ENCODE results near the gene KIAA0753.

KIAA0753 gene

GRCh38 chr17:6547336-6547735, 93.2 kb downstream of the KIAA0753 start:
- no peak for DNase-seq (ENCODE audit: low spot score)

DNA sequence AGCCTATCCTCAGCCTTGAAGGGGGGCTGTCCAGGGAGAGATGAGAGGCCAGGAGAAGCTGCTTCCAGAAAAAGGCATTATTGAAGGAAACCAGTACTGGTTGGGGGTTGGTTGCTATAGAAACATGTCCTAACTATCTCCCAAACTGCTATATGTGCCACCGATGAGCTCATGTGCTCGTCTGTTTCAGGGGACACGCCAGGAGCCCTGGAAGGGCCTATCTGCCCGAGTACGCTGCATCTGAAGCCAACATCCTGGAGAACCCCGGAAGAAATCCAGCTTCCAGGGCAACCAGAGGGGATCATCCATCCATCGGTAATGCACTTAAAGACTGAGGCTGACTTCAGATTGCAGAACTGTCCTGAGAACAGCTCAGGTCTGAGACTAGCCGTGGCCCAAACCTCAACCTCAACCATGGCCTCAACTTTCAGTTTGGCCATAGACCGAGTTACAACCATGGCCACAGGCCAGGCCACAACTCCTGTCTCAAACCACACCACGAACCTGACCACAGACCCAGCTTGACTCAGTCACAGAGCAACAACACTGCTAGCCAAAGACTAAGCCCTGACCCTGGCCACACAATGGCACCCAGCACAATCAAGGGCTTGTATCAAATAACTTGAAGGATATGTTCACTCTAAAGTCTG, 94.3 kb downstream of the KIAA0753 start:
- DNase-seq (ENCODE audit: low spot score): no peak

GRCh38 chr17:6545291-6545690, 95.2 kb downstream of the KIAA0753 start:
- DNase-seq (ENCODE audit: low spot score): no peak

DNA sequence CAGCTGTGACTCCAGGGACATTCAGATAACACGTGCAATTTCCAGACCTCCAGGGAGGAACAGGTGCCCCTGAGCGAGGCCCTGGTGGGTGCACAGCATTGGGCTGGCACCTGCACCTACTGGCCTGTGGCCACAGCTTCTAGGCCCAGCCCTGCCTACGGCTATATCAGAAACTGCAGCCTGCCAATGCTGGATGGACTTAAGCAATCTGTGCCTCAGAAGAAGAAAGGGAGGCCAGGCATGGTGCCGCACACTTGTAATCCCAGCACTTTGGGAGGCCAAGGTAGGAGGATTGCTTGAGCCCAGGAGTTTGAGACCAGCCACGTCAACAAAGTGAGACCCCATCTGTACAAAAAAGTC, 96.5 kb downstream of the KIAA0753 start:
- no peak for DNase-seq (ENCODE audit: low spot score)

GRCh38 chr17:6543079-6544010, 97.2 kb downstream of the KIAA0753 start:
- no peak for DNase-seq (ENCODE audit: low spot score)

- DNase-seq (ENCODE audit: low spot score): no peak
These were observed 97.9 kb downstream of the KIAA0753 start for GRCh38 chr17:6542577-6542976.

- no peak for DNase-seq (ENCODE audit: low spot score)
These were observed 98.6 kb downstream of the KIAA0753 start for GRCh38 chr17:6541886-6542285.

- DNase-seq (ENCODE audit: low spot score): no peak
These were observed 100.6 kb downstream of the KIAA0753 start for GRCh38 chr17:6539871-6540270.

GRCh38 chr17:6536566-6537065, 103.9 kb downstream of the KIAA0753 start:
- no peak for DNase-seq (ENCODE audit: low spot score)

DNA sequence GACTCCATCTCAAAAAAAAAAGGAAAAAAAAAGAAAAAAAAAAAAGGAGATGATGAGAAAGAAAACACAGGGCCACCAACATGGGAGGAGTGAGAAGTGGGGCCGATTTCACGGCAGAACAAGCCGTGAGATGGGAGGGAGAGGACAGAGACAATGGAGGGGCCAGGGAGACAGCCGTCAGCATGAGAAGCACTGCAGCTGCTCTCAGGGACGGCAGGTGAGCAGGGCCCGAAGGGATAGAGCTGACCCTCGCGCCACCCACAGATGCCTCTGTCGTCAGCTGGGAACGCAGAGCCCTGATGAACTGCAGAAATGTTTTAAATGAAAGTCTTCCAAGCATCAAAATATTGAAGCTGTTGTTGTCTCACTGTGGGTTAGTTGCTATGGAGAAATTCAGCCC, 104.5 kb downstream of the KIAA0753 start:
- DNase-seq (ENCODE audit: low spot score): no peak

DNA sequence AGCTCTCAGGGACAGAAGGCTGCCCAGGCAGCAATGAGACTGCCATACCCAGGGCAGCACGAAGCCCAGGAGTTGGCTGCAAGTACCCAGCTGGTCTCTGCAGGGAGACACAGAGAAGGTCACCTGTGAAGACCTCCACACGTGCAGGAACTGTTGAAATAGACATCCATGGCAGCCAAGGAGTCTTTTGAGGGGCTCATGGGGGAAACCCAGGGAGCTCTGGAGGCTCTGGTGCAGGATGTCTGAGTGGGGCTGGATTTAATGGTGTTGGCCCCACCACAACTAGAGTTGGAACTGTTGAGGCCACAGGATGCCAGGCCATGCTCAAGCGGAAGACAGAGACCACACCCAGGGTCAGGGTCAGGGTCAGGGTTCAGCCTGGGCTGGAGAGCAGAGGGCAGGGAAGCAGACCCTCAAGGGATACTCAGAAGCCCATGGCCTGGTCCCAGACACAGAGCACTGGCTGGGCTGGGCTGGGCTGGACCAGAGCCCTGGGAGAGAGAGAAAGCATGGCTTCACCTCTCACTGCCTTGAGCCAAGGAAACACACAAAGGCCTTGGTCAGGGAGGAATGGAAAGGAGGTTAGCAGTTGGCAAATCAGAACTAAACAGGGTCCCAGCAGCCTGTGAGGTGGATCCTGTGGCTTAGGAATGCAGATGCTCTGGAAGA, 105.5 kb downstream of the KIAA0753 start:
- no peak for DNase-seq (ENCODE audit: low spot score)

DNA sequence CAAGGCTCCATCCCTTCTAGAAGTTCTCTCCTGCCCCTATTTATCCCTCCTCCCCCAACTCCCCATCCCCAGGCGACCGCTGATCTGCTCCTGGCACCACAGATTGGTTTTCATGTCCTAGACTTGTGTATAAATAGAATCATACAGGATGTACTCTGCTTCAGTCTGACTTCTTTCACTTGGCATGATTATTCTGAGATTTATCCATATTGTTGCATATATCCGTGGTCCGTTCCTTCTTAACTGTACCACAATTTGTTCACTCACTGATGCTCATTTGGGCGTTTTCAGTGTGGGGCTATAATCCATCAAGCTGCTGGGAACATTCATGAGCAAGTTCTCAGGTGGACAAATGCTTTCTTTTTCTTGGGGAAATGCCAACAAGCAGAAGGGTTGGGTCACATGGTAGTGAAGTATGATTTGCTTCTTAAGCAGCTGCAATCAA, 108.0 kb downstream of the KIAA0753 start:
- DNase-seq (ENCODE audit: low spot score): no peak

DNA sequence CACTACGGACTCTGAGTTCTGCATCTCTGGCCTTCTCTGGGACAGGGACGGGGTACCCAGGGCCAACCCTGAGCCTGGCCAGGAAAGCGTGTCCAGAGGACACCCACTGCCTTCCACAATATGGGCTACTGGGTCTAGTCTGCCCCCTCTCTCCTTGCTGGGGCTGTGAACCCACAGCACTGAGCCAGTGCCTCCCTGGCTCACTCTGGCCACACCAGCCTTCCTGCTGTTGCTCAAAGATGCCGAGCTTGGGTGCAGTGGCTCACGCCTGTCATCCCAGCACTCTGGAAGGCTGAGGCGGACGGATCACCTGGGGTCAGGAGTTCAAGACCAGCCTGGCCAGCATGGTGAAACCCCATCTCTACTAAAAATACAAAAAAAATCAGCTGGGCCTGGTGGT, 108.9 kb downstream of the KIAA0753 start:
- DNase-seq (ENCODE audit: low spot score): no peak

- no peak for DNase-seq (ENCODE audit: low spot score)
These were observed 110.1 kb downstream of the KIAA0753 start for GRCh38 chr17:6530324-6530920.

DNA sequence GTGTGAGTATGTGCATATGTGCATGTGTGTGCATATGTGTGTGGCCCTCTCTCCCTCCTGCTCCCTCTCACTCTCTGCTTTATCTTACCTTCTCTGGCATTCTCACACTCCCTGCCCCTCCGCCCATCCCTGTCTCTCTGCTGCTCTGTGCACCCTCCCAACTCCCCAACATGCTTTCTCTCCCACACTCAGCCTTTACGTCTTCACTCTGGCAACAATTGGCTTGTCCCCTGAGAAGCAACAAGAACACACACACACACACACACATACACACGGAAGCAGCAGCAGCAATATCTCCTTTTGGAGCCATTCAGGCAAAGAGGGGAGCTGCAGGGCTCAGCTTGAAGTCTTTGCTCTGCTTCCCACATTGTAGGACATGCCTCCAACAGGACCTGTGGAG, 112.0 kb downstream of the KIAA0753 start:
- DNase-seq (ENCODE audit: low spot score): no peak
